SU-DHL-6 (cell line): Measurements from ENCODE around the gene PPP1R14C.

Experiments used
- CTCF ChIP-seq: fragments of 200-600 bp; sonication (generic); IDR thresholded peaks from one replicate; pipeline ENCODE4 v1.5.1; 2017; ENCODE audit warnings: antibody characterized with exemption, mild to moderate bottlenecking, low read length, moderate library complexity; ENCODE audit not compliant: insufficient read depth, poor library complexity, severe bottlenecking
- EZH2phosphoT487 ChIP-seq: fragments of 200-600 bp; sonication (generic), shearing (Covaris generic); conservative IDR thresholded peaks from 2 replicates; pipeline ENCODE4 v1.6.1; 2018; ENCODE audit warnings: mild to moderate bottlenecking, antibody characterized with exemption, low read length, moderate library complexity, mixed read lengths

GRCh38 chr6:150211700-150212511 is 69.1 kb downstream of the PPP1R14C start:
- TF ChIP-seq CTCF (no peak), EZH2phosphoT487 (no peak)
